IMR-90 (cell line): ENCODE data around the gene GDF10.

ENCODE experiments used
- BHLHE40 ChIP-seq: fragments of 150-350 bp; IDR thresholded peaks from 2 replicates; pipeline ENCODE4 v1.6.1; 2016; ENCODE audit warnings: mild to moderate bottlenecking, low read depth, low read length
- MXI1 ChIP-seq: IDR thresholded peaks from 2 replicates; pipeline ENCODE4 v1.6.1; 2012; ENCODE audit warnings: low read depth, mild to moderate bottlenecking, low read length, moderate library complexity, borderline replicate concordance
- RAD21 ChIP-seq: IDR thresholded peaks from 2 replicates; pipeline ENCODE4 v1.6.1; 2012; ENCODE audit warnings: low read length, improper control_type of control experiment
- RFX5 ChIP-seq: IDR thresholded peaks from 2 replicates; pipeline ENCODE4 v1.8.0; 2012; ENCODE audit warnings: low read depth, mild to moderate bottlenecking, low read length, moderate library complexity
- SMC3 ChIP-seq: fragments of 150-350 bp; IDR thresholded peaks from 2 replicates; pipeline ENCODE4 v1.6.1; 2016; ENCODE audit warnings: low read depth, mild to moderate bottlenecking, antibody characterized with exemption, low read length, moderate library complexity
- TF ChIP-seq, protein P1 (sequence below): conservative IDR thresholded peaks from 2 replicates; pipeline ENCODE4 v1.5.1; 2012; ENCODE audit warnings: mild to moderate bottlenecking, low read depth, low read length, improper control_type of control experiment
- TF ChIP-seq, protein P2 (sequence below): fragments of 150-350 bp; IDR thresholded peaks from 2 replicates; pipeline ENCODE4 v1.6.1; 2016; ENCODE audit warnings: low read depth, mild to moderate bottlenecking, low read length, moderate library complexity, borderline replicate concordance

DNA sequence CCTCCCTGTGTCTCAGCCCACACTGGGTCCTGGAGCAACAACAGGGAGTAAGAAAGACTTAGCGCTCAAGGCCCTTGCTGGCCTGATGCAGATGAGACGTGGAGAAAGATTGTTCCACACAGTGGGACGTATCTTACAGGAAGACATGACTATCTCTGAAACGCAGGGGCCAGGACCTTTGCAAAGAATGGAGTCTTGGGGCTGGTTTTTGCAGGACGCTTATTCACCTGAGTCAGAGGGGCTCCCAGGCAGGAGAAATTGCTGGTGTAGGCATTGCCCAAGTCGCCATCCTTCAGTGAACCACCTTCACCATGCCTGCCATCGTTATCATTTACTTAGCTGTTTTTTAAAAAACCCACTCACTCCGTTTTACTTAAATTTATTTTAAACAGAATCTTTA lies 11.8 kb upstream of the GDF10 start:
- no peak for TF ChIP-seq RFX5
- TF ChIP-seq BHLHE40: no peak
- TF ChIP-seq, protein P1, sequence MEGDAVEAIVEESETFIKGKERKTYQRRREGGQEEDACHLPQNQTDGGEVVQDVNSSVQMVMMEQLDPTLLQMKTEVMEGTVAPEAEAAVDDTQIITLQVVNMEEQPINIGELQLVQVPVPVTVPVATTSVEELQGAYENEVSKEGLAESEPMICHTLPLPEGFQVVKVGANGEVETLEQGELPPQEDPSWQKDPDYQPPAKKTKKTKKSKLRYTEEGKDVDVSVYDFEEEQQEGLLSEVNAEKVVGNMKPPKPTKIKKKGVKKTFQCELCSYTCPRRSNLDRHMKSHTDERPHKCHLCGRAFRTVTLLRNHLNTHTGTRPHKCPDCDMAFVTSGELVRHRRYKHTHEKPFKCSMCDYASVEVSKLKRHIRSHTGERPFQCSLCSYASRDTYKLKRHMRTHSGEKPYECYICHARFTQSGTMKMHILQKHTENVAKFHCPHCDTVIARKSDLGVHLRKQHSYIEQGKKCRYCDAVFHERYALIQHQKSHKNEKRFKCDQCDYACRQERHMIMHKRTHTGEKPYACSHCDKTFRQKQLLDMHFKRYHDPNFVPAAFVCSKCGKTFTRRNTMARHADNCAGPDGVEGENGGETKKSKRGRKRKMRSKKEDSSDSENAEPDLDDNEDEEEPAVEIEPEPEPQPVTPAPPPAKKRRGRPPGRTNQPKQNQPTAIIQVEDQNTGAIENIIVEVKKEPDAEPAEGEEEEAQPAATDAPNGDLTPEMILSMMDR: no peak
- no peak for TF ChIP-seq RAD21
- no peak for TF ChIP-seq MXI1
- TF ChIP-seq SMC3: no peak
- TF ChIP-seq, protein P2, sequence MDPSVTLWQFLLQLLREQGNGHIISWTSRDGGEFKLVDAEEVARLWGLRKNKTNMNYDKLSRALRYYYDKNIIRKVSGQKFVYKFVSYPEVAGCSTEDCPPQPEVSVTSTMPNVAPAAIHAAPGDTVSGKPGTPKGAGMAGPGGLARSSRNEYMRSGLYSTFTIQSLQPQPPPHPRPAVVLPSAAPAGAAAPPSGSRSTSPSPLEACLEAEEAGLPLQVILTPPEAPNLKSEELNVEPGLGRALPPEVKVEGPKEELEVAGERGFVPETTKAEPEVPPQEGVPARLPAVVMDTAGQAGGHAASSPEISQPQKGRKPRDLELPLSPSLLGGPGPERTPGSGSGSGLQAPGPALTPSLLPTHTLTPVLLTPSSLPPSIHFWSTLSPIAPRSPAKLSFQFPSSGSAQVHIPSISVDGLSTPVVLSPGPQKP: no peak
